ENCODE data around the gene SLC25A45. TPM values are rescaled to one million over a fixed set of nuclear protein-coding genes. Genes with fewer than 3 reads are reported as not detected.

The SLC25A45 gene
- total RNA-seq, 2 experiments from 2014 or later, result 12.8 to 14.4 TPM

DNA sequence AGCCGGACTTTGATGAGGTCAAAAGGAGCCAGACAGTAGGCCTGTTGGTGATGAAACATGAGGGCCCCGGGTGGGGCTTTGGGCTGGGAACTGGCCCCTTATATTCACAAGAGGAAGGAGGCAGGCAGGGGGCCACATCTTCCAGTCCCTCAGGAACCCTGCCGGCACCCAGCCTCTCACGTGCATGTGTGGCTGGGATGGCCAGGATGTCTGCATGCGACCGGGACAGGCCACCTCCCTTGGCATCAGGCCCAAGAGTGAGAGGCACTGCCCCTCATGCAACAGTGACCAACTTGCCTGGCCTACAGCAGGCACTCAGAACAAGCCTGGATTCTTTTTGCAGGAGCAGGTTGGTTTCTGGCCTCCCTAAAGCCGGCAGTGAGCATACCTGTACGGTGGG is 5.4 kb downstream of the SLC25A45 start:
- peaks cover 6% of the 10 kb centered on the region for H3K4me1 Mint-ChIP-seq (ENCODE audit: low read depth)
- H3K27me3 Mint-ChIP-seq, result no peaks in the 10 kb centered on the region
- H3K9me3 Mint-ChIP-seq, result no peaks in the 10 kb centered on the region
- ChIA-PET CTCF (no interaction called here), POLR2A (interaction anchor here (17.6 to 18.5 kb wide), 2 partner anchors 44 to 126 kb away, joined by 333 to 339 read pairs; partner anchors contain the start of genes MALAT1 and NEAT1)
- no peak overlapping the region for H3K27ac Mint-ChIP-seq
- TF ChIP-seq, protein P1, sequence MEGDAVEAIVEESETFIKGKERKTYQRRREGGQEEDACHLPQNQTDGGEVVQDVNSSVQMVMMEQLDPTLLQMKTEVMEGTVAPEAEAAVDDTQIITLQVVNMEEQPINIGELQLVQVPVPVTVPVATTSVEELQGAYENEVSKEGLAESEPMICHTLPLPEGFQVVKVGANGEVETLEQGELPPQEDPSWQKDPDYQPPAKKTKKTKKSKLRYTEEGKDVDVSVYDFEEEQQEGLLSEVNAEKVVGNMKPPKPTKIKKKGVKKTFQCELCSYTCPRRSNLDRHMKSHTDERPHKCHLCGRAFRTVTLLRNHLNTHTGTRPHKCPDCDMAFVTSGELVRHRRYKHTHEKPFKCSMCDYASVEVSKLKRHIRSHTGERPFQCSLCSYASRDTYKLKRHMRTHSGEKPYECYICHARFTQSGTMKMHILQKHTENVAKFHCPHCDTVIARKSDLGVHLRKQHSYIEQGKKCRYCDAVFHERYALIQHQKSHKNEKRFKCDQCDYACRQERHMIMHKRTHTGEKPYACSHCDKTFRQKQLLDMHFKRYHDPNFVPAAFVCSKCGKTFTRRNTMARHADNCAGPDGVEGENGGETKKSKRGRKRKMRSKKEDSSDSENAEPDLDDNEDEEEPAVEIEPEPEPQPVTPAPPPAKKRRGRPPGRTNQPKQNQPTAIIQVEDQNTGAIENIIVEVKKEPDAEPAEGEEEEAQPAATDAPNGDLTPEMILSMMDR (IDR thresholded peaks at IDR 0.05), result no peak
- intact Hi-C loops (cut with micrococcal nuclease), result no loop called here
- no peak overlapping the region for H3K4me3 Mint-ChIP-seq
- no peak for DNase-seq
- ATAC-seq, result no peak
- H3K36me3 Mint-ChIP-seq (ENCODE audit: low read depth), result no peaks in the 10 kb centered on the region

DNA sequence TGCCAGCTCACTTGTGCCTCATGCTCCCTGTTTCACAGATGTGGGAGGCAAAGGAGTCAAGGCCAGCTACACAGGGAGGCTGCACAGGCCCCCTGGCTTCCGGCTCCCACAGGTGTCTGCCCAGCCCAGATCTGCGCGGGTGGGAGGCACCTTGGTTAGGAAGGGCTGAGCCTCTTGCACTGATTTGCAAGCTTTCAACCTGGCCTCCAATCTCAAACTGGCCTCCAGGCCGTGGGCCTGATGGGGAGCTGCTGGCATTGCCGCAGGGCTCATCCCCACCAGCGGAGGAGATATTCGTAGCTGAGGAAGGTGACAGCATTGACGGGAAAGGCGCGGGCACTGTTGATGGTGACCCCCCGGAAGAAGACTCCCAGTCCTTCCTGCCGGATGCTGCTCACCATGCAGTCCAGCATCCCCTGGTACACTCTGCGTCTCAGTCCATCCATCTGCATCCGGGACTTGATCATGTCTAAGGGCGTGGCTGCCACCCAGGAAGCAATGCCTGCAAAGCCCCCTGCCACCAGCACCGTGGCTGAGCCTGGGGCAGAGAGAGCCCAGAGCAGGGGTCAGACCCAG is 6.2 kb downstream of the SLC25A45 start:
- POLR2A ChIA-PET, result interaction anchor here (0.9 to 2.5 kb wide), 5 partner anchors 32 to 126 kb away, joined by 4 to 8 read pairs (median 6); partner anchors contain the start of genes MALAT1 and NEAT1
- TF ChIP-seq, protein P1 (IDR thresholded peaks at IDR 0.05), result no peak
- H3K27ac Mint-ChIP-seq, result no peak overlapping the region
- DNase-seq (no peak), ATAC-seq (no peak)
- no peaks in the 10 kb centered on the region for H3K9me3 Mint-ChIP-seq
- peaks cover 4% of the 10 kb centered on the region for H3K4me1 Mint-ChIP-seq (ENCODE audit: low read depth)
- no peaks in the 10 kb centered on the region for H3K36me3 Mint-ChIP-seq (ENCODE audit: low read depth)
- intact Hi-C loops (cut with micrococcal nuclease), result no loop called here
- CTCF ChIA-PET, result interaction anchor here (1.7 kb wide), 2 partner anchors 11 to 47 kb away, joined by 5 read pairs; partner anchors contain the start of gene FRMD8
- no peaks in the 10 kb centered on the region for H3K27me3 Mint-ChIP-seq
- H3K4me3 Mint-ChIP-seq, result no peak overlapping the region

DNA sequence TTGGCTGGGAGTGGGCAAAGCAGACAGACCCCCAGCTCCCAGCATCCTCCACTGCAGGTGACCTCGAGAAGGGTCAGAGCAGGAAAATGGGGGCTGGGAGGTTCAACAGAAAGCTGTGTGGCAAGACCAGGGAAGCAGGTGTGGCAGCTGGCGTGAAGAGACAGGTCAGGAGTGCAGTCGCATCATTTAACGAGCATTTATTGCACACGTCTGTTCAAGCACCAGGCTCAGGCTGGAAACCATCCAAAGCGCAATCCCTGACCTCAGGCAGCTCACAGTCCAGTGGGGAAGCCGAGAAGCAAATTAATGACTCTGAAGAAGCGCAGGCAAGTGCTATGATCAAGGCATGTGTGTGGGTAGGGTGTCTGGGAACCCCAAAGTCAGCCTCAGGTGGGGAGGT is 7.4 kb downstream of the SLC25A45 start:
- Mint-ChIP-seq H3K27ac (no peak overlapping the region), H3K36me3 (ENCODE audit: low read depth) (no peaks in the 10 kb centered on the region)

DNA sequence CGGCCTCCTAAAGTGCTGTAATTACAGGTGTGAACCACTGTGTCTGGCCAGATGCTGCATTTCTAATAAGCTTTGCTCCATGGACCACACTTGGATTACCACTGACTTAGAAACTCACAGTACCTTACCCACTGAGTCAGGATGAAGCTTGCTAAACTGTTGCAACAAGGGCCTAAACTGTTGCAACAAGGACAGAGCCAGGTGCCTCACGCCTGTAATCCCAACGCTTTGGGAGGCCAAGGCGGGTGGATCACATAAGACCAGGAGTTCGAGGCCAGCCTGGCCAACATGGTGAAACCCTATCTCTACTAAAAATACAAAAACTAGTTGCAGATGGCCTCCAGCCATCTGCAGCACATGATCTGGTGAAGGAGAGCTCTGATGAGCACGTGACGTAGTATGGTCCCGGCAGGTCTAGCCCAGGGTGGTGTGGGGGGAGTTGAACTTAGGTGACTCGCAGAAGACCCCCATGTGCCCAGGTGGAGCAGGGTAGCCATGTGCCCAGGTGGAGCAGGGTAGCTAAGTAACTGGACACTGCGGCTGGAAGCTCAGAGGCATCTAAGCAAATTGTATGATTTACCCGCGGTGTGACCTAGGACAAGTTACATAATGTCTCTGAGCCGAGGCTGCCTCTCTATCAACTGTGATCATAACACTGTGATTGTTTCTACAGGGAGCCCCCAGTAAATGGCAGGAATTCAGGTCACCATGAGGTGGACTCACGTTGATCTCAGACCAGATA is 8.4 kb downstream of the SLC25A45 start:
- TF ChIP-seq, protein P1 (IDR thresholded peaks at IDR 0.05), result no peak
- Mint-ChIP-seq H3K36me3 (ENCODE audit: low read depth) (no peaks in the 10 kb centered on the region), H3K9me3 (no peaks in the 10 kb centered on the region), H3K27me3 (no peaks in the 10 kb centered on the region), H3K27ac (no peak overlapping the region), H3K4me1 (ENCODE audit: low read depth) (no peaks in the 10 kb centered on the region), H3K4me3 (no peak overlapping the region)
- ATAC-seq, result no peak
- no peak for DNase-seq
- ChIA-PET CTCF (interaction anchor here (0.9 to 1.7 kb wide), 2 partner anchors 18 to 42 kb away, joined by 3 to 5 read pairs; no protein-coding TSS in a partner anchor), POLR2A (interaction anchor here (0.8 to 2.5 kb wide), 7 partner anchors 14 to 134 kb away, joined by 3 to 8 read pairs (median 5); partner anchors contain the start of genes MALAT1 and NEAT1)
- intact Hi-C loops (cut with micrococcal nuclease), result no loop called here

More for the DNA sequence above, 7.4 kb downstream of the SLC25A45 start:
- TF ChIP-seq, protein P1 (IDR thresholded peaks at IDR 0.05), result no peak
- no peaks in the 10 kb centered on the region for H3K9me3 Mint-ChIP-seq
- no peak for ATAC-seq
- CTCF ChIA-PET, result interaction anchor here (0.9 to 1.7 kb wide), 4 partner anchors 12 to 45 kb away, joined by 3 to 5 read pairs (median 5); partner anchors contain the start of gene FRMD8
- no peak for DNase-seq
- no peak overlapping the region for H3K4me3 Mint-ChIP-seq
- POLR2A ChIA-PET, result interaction anchor here (0.6 to 2.5 kb wide), 6 partner anchors 19 to 127 kb away, joined by 3 to 8 read pairs (median 6); partner anchors contain the start of genes MALAT1 and NEAT1
- intact Hi-C loops (cut with micrococcal nuclease), result no loop called here
- peaks cover under 1% of the 10 kb centered on the region for H3K4me1 Mint-ChIP-seq (ENCODE audit: low read depth)
- no peaks in the 10 kb centered on the region for H3K27me3 Mint-ChIP-seq
